ENCODE measurements around the gene DLG1. TPM values are rescaled to one million over a fixed set of nuclear protein-coding genes. Genes with fewer than 3 reads are reported as not detected.

The DLG1 gene
- polyA plus RNA-seq, 1 experiment, result 58.9 TPM

GRCh38 chr3:197171481-197172067 lies 126.8 kb downstream of the DLG1 start:
- no peak for TF ChIP-seq CTCF (IDR thresholded peaks at IDR 0.05; ENCODE audit: low read depth, low read length)
- H3K4me3 ChIP-seq (ENCODE audit: low read depth, low read length), result no peak overlapping the region
- no peaks in the 10 kb centered on the region for H3K9me3 ChIP-seq (ENCODE audit: control insufficient read depth, insufficient read depth, low read length)
- H3K27ac ChIP-seq (ENCODE audit: low read depth, low read length), result no peak overlapping the region
- ChIA-PET POLR2A (no interaction called here), CTCF (interaction anchor here (0.7 kb wide), 1 partner anchor 15 kb away, joined by 3 read pairs; no protein-coding TSS in a partner anchor)
- no peak for DNase-seq (ENCODE audit: low read depth, low spot score)
- H3K27me3 ChIP-seq (ENCODE audit: control insufficient read depth, insufficient read depth, low read length), result no peaks in the 10 kb centered on the region

- TF ChIP-seq CTCF (IDR thresholded peaks at IDR 0.05; ENCODE audit: low read depth, low read length), result no peak
- POLR2A ChIA-PET, result no interaction called here
- Histone ChIP-seq H3K4me3 (ENCODE audit: low read depth, low read length) (no peak overlapping the region), H3K27me3 (ENCODE audit: control insufficient read depth, insufficient read depth, low read length) (no peaks in the 10 kb centered on the region), H3K9me3 (ENCODE audit: control insufficient read depth, insufficient read depth, low read length) (no peaks in the 10 kb centered on the region), H3K27ac (ENCODE audit: low read depth, low read length) (no peak overlapping the region)
- CTCF ChIA-PET, result interaction anchor here (1.9 kb wide), 1 partner anchor 18 kb away, joined by 6 read pairs; no protein-coding TSS in a partner anchor
- DNase-seq (ENCODE audit: low read depth, low spot score), result no peak
Observed at GRCh38 chr3:197169028-197169427, 129.4 kb downstream of the DLG1 start.

GRCh38 chr3:197168606-197169005 lies 129.8 kb downstream of the DLG1 start:
- DNase-seq (ENCODE audit: low read depth, low spot score), result no peak
- TF ChIP-seq CTCF (IDR thresholded peaks at IDR 0.05; ENCODE audit: low read depth, low read length), result no peak
- Histone ChIP-seq H3K27ac (ENCODE audit: low read depth, low read length) (no peak overlapping the region), H3K4me3 (ENCODE audit: low read depth, low read length) (no peak overlapping the region), H3K9me3 (ENCODE audit: control insufficient read depth, insufficient read depth, low read length) (no peaks in the 10 kb centered on the region), H3K27me3 (ENCODE audit: control insufficient read depth, insufficient read depth, low read length) (no peaks in the 10 kb centered on the region)
- ChIA-PET CTCF (interaction anchor here (1.9 kb wide), 1 partner anchor 19 kb away, joined by 6 read pairs; no protein-coding TSS in a partner anchor), POLR2A (no interaction called here)

GRCh38 chr3:197168063-197168462 lies 130.3 kb downstream of the DLG1 start:
- H3K4me3 ChIP-seq (ENCODE audit: low read depth, low read length), result no peak overlapping the region
- no peak for DNase-seq (ENCODE audit: low read depth, low spot score)
- H3K27ac ChIP-seq (ENCODE audit: low read depth, low read length), result no peak overlapping the region
- H3K27me3 ChIP-seq (ENCODE audit: control insufficient read depth, insufficient read depth, low read length), result no peaks in the 10 kb centered on the region
- H3K9me3 ChIP-seq (ENCODE audit: control insufficient read depth, insufficient read depth, low read length), result no peaks in the 10 kb centered on the region
- CTCF ChIA-PET, result no interaction called here
- POLR2A ChIA-PET, result no interaction called here
- TF ChIP-seq CTCF (IDR thresholded peaks at IDR 0.05; ENCODE audit: low read depth, low read length), result no peak

- Histone ChIP-seq H3K9me3 (ENCODE audit: control insufficient read depth, insufficient read depth, low read length) (no peaks in the 10 kb centered on the region), H3K27me3 (ENCODE audit: control insufficient read depth, insufficient read depth, low read length) (no peaks in the 10 kb centered on the region), H3K4me3 (ENCODE audit: low read depth, low read length) (no peak overlapping the region), H3K27ac (ENCODE audit: low read depth, low read length) (no peak overlapping the region)
- no peak for DNase-seq (ENCODE audit: low read depth, low spot score)
- ChIA-PET CTCF (no interaction called here), POLR2A (no interaction called here)
- TF ChIP-seq CTCF (IDR thresholded peaks at IDR 0.05; ENCODE audit: low read depth, low read length), result no peak
Observed at GRCh38 chr3:197167549-197167948, 130.9 kb downstream of the DLG1 start.

Measured in AG04450 (cell line).